GM12878 (cell line): ENCODE measurements around the gene RAPGEF3.

Source experiments
- CTCF ChIP-seq, 3 experiments: IDR thresholded peaks in 2 of 3; conservative IDR thresholded peaks in 1 of 3; 2 replicates each; pipeline ENCODE4 v1.5.1; 2011; ENCODE audit warnings: low read depth in 3 of 3, low read length in 3 of 3, mild to moderate bottlenecking in 3 of 3, control low read depth in 2 of 3, moderate library complexity in 2 of 3, inconsistent platforms in 1 of 3, mixed read lengths in 1 of 3; ENCODE audit not compliant: control insufficient read depth in 2 of 3, insufficient read depth in 1 of 3; ENCODE audit errors: extremely low read depth in 1 of 3
- NKRF ChIP-seq: fragments of 450-650 bp; conservative IDR thresholded peaks from 2 replicates; pipeline ENCODE4 v1.6.1; 2017; ENCODE audit warnings: mild to moderate bottlenecking, moderate library complexity
- POLR2AphosphoS5 ChIP-seq: IDR thresholded peaks from 2 replicates; pipeline ENCODE4 v1.6.1; 2011; ENCODE audit warnings: mild to moderate bottlenecking, low read length, inconsistent platforms
- RFX5 ChIP-seq: IDR thresholded peaks from 2 replicates; pipeline ENCODE4 v1.6.1; 2011; ENCODE audit warnings: low read depth, low read length, improper control_type of control experiment
- SPI1 ChIP-seq: IDR thresholded peaks from 2 replicates; pipeline ENCODE4 v1.6.1; 2011; ENCODE audit warnings: low read depth, mild to moderate bottlenecking, low read length, moderate library complexity, borderline replicate concordance; ENCODE audit not compliant: insufficient read depth
- TARDBP ChIP-seq: IDR thresholded peaks from 2 replicates; pipeline ENCODE4 v1.6.1; 2016; ENCODE audit warnings: borderline replicate concordance

GRCh38 chr12:47757364-47757839 lies 1.3 kb downstream of the RAPGEF3 start:
- TF ChIP-seq TARDBP (no peak), RFX5 (no peak), SPI1 (no peak), NKRF (no peak), CTCF (IDR thresholded peaks at IDR 0.05 in 2 of 3, conservative IDR thresholded peaks at IDR 0.05 in 1 of 3; ENCODE audit: control insufficient read depth in 2 of 3, extremely low read depth in 1 of 3, insufficient read depth in 1 of 3, low read depth in 3 of 3, low read length in 3 of 3) (no peak), POLR2AphosphoS5 (no peak)
